ENCODE results near the gene HAUS5. TPM values are rescaled to one million over a fixed set of nuclear protein-coding genes. Genes with fewer than 3 reads are reported as not detected.

HAUS5 gene
- total and polyA plus RNA-seq, 2 donors (not counting 1 experiment from before 2014, with no cell fraction given), result 32.2 to 42.8 TPM

- POLR2A ChIA-PET, result no interaction called here
- no peak overlapping the region for H3K4me3 ChIP-seq (ENCODE audit: control extremely low read depth in 1 of 5, extremely low read depth in 1 of 5, insufficient read depth in 1 of 5, low read depth in 2 of 5, low read length in 4 of 5)
- no peaks in the 10 kb centered on the region for H3K27me3 ChIP-seq (replicated peaks in 1 of 4; ENCODE audit: control extremely low read depth in 1 of 4, control insufficient read depth in 3 of 4, insufficient read depth in 4 of 4, low read length in 3 of 4)
- no peak overlapping the region for H3K4me3 Mint-ChIP-seq
- H3K9me3 Mint-ChIP-seq (ENCODE audit: insufficient read depth), result no peaks in the 10 kb centered on the region
- H3K27me3 Mint-ChIP-seq, result no peaks in the 10 kb centered on the region
- ATAC-seq (ENCODE audit: low read depth), result no peak
- no peak overlapping the region for H3K9ac ChIP-seq (ENCODE audit: low read length)
- no peak for DNase-seq
- no peaks in the 10 kb centered on the region for H4K20me1 ChIP-seq (ENCODE audit: control insufficient read depth, insufficient read depth, low read length, poor library complexity, severe bottlenecking)
- H2AFZ ChIP-seq (ENCODE audit: insufficient read depth, low read depth, low read length, poor library complexity, severe bottlenecking), result no peak overlapping the region
- no peaks in the 10 kb centered on the region for H3K9me3 ChIP-seq (ENCODE audit: control extremely low read depth in 1 of 3, control insufficient read depth in 2 of 3, insufficient read depth in 1 of 3, low read length in 2 of 3)
- no peak for TF ChIP-seq EZH2 (IDR thresholded peaks at IDR 0.05; ENCODE audit: borderline replicate concordance, insufficient read depth, low read depth, low read length, poor library complexity, severe bottlenecking)
- TF ChIP-seq CTCF (IDR thresholded peaks at IDR 0.05), result no peak
- no peak overlapping the region for H3K27ac Mint-ChIP-seq
- intact Hi-C loops (cut with micrococcal nuclease), result no loop called here
- H3K4me1 Mint-ChIP-seq, result no peaks in the 10 kb centered on the region
- CTCF ChIA-PET, result interaction anchor here (0.6 to 0.9 kb wide), 2 partner anchors 34 to 545 kb away, joined by 4 read pairs; no protein-coding TSS in a partner anchor
- H3K79me2 ChIP-seq (ENCODE audit: control insufficient read depth, insufficient read depth, low read length), result peaks cover 34% of the 10 kb centered on the region
- peaks cover 8 to 71% of the 10 kb centered on the region in 2 experiments for H3K36me3 ChIP-seq (replicated peaks in 1 of 2; ENCODE audit: control extremely low read depth in 1 of 2, control insufficient read depth in 1 of 2, extremely low read depth in 1 of 2, insufficient read depth in 2 of 2, low read length in 1 of 2)
- WGBS (ENCODE audit: insufficient coverage), result 100% methylated on average over 10 of the region's 15 CpGs
- no peak overlapping the region for H3K27ac ChIP-seq (ENCODE audit: low read length in 2 of 2)
- no peaks in the 10 kb centered on the region for H3K4me1 ChIP-seq (ENCODE audit: control insufficient read depth in 2 of 2, insufficient read depth in 2 of 2, low read length in 2 of 2)
- no peak overlapping the region for H3K4me2 ChIP-seq (replicated peaks; ENCODE audit: low read depth, low read length, poor library complexity, severe bottlenecking)
These were observed 45.6 kb downstream of the HAUS5 start for GRCh38 chr19:35657904-35658700.

- H3K27me3 Mint-ChIP-seq, result no peaks in the 10 kb centered on the region
- WGBS (ENCODE audit: insufficient coverage), result 100% methylated on average over 2 of the region's 6 CpGs
- Histone ChIP-seq H3K4me1 (ENCODE audit: control insufficient read depth in 2 of 2, insufficient read depth in 2 of 2, low read length in 2 of 2) (no peaks in the 10 kb centered on the region), H3K36me3 (replicated peaks in 1 of 2; ENCODE audit: control extremely low read depth in 1 of 2, control insufficient read depth in 1 of 2, extremely low read depth in 1 of 2, insufficient read depth in 2 of 2, low read length in 1 of 2) (peaks cover 2 to 56% of the 10 kb centered on the region in 2 experiments), H3K79me2 (ENCODE audit: control insufficient read depth, insufficient read depth, low read length) (peaks cover 7% of the 10 kb centered on the region), H3K27me3 (replicated peaks in 1 of 4; ENCODE audit: control extremely low read depth in 1 of 4, control insufficient read depth in 3 of 4, insufficient read depth in 4 of 4, low read length in 3 of 4) (no peaks in the 10 kb centered on the region), H2AFZ (ENCODE audit: insufficient read depth, low read depth, low read length, poor library complexity, severe bottlenecking) (no peak overlapping the region), H3K9me3 (ENCODE audit: control extremely low read depth in 1 of 3, control insufficient read depth in 2 of 3, insufficient read depth in 1 of 3, low read length in 2 of 3) (no peaks in the 10 kb centered on the region), H3K9ac (ENCODE audit: low read length) (no peak overlapping the region), H3K27ac (ENCODE audit: low read length in 2 of 2) (no peak overlapping the region), H3K4me3 (ENCODE audit: control extremely low read depth in 1 of 5, extremely low read depth in 1 of 5, insufficient read depth in 1 of 5, low read depth in 2 of 5, low read length in 4 of 5) (no peak overlapping the region), H4K20me1 (ENCODE audit: control insufficient read depth, insufficient read depth, low read length, poor library complexity, severe bottlenecking) (no peaks in the 10 kb centered on the region), H3K4me2 (replicated peaks; ENCODE audit: low read depth, low read length, poor library complexity, severe bottlenecking) (no peak overlapping the region)
- no peak overlapping the region for H3K27ac Mint-ChIP-seq
- ATAC-seq (ENCODE audit: low read depth) (no peak), DNase-seq (no peak)
- intact Hi-C loops (cut with micrococcal nuclease), result no loop called here
- no peaks in the 10 kb centered on the region for H3K4me1 Mint-ChIP-seq
- POLR2A ChIA-PET, result interaction anchor here (0.6 to 0.7 kb wide), 2 partner anchors 9 to 120 kb away, joined by 4 to 5 read pairs; no protein-coding TSS in a partner anchor
- no peaks in the 10 kb centered on the region for H3K9me3 Mint-ChIP-seq (ENCODE audit: insufficient read depth)
- H3K4me3 Mint-ChIP-seq, result no peak overlapping the region
- CTCF ChIA-PET, result no interaction called here
- TF ChIP-seq EZH2 (IDR thresholded peaks at IDR 0.05; ENCODE audit: borderline replicate concordance, insufficient read depth, low read depth, low read length, poor library complexity, severe bottlenecking), result no peak
- no peak for TF ChIP-seq CTCF (IDR thresholded peaks at IDR 0.05)
These were observed 49.4 kb downstream of the HAUS5 start for GRCh38 chr19:35661995-35662340.

Measured in B cell (primary cell).